Adrenal gland (tissue), 12 donors: Measurements from ENCODE around the gene APBA2. TPM values are rescaled to one million over a fixed set of nuclear protein-coding genes. Genes with fewer than 3 reads are reported as not detected.

ENCODE experiments used
- DNase-seq, 7 donors: peaks; one replicate each; pipeline ENCODE4 v3.0.0-alpha.2; 2019 to 2020
- H3K27ac ChIP-seq, 5 donors: fragments of 200-600 bp; sonication (generic) in 4 of 5; 1 replicate in 3 of 5; 2 replicates in 2 of 5; pipeline versions ENCODE4 v1.5.1 to v1.8.0; 2016 to 2020; ENCODE audit warnings: mild to moderate bottlenecking in 1 of 5
- H3K27me3 ChIP-seq: fragments of 200-600 bp; 2 replicates; pipeline ENCODE4 v1.8.0; 2021
- H3K36me3 ChIP-seq, 2 donors: fragments of 200-600 bp; replicated peaks in 1 of 2; 1 replicate in 1 of 2; 2 replicates in 1 of 2; pipeline versions ENCODE4 v1.5.1 to v1.8.0; 2018 to 2022
- H3K4me1 ChIP-seq, 2 donors: fragments of 200-600 bp; replicated peaks in 1 of 2; 1 replicate in 1 of 2; 2 replicates in 1 of 2; pipeline versions ENCODE4 v1.5.1 to v1.8.0; 2018 to 2021
- H3K4me3 ChIP-seq, 4 donors: fragments of 200-600 bp; sonication (generic) in 3 of 4; one replicate each; pipeline ENCODE4 v1.5.1; 2016 to 2018
- H3K9me3 ChIP-seq, 3 donors: fragments of 200-600 bp; sonication (generic) in 1 of 3; replicated peaks in 1 of 3; 1 replicate in 2 of 3; 2 replicates in 1 of 3; pipeline versions ENCODE4 v1.5.1 to v1.8.0; 2016 to 2021
- CTCF ChIP-seq, 6 experiments: fragments of 450-650 bp in 4 of 6; fragments of 200-600 bp in 2 of 6; sonication (generic) in 1 of 6; IDR thresholded peaks; 1 replicate in 5 of 6; 2 replicates in 1 of 6; pipeline versions ENCODE4 v1.5.1 to v1.8.0; 2016 to 2021; ENCODE audit warnings: antibody characterized with exemption in 6 of 6, mild to moderate bottlenecking in 2 of 6, moderate library complexity in 1 of 6
- POLR2A ChIP-seq, 2 donors: fragments of 450-650 bp; IDR thresholded peaks; one replicate each; pipeline ENCODE4 v1.6.1; 2017; ENCODE audit warnings: antibody characterized with exemption in 2 of 2, mild to moderate bottlenecking in 2 of 2, moderate library complexity in 1 of 2
- WGBS, 4 donors: extraction: QIAGEN DNeasy Blood & Tissue Kit in 2 of 4; methylation state at CpG; one replicate each; pipeline versions ENCODE4 v1.1.5 to v1.1.7; 2013 to 2017; 5-methylcytosine and 5-hydroxymethylcytosine counted together
- intact Hi-C, 2 donors: fragments of 100-400 bp; cut with DNase I; formaldehyde crosslinking; loops; one replicate each; pipeline versions ENCODE4 v1.14.1 to v1.15.0; 2022 to 2023
- polyA plus RNA-seq, 3 donors: library from polyadenylated mRNA; stranded (reverse); fragments of 200-250 nt in 2 of 3; fragments of 350-450 nt in 1 of 3; fragmentation: Illumina TruSeq in 1 of 3; extraction: RNeasy Lipid Tissue Mini Kit (QIAGEN cat#74804) in 1 of 3; gene quantifications; one replicate each; pipeline ENCODE4 v1.2.3, GENCODE V29; 2013 to 2014
- total RNA-seq, 9 donors: library from RNA; depleted of rRNA in 4 of 9; stranded (reverse); fragments of >200 nt in 4 of 9; fragments of 120-200 nt in 1 of 9; fragmentation: NEBNext Ultra II Directional in 1 of 9; extraction: Animal tissue kit (Norgen Biotek cat#: 25700) in 1 of 9; gene quantifications; one replicate each; pipeline versions ENCODE4 v1.1.0 to v1.2.4, GENCODE V29; 2013 to 2023
- donor health status: healthy with polysubstance abuse.
- donor health status: Bipolar disorder and iron deficiency.
- donor health status: DM: yes; HTN: yes; CAD: no.
- donor health status: DM: no; HTN: no; CAD: no.
- donor health status: DM: no; HTN: no; CAD: no.
- donor health status: DM: yes; HTN: yes; CAD: no.

The APBA2 gene
- total and polyA plus RNA-seq, 12 donors = 2.1 to 13.2 (median 4.7) TPM

GRCh38 chr15:29149738-29150075 lies 263.9 kb downstream of the APBA2 start:
- H3K4me1 ChIP-seq = no peaks in the 10 kb centered on the region
- H3K36me3 ChIP-seq = no peaks in the 10 kb centered on the region
- H3K27me3 ChIP-seq = no peaks in the 10 kb centered on the region
- H3K4me3 ChIP-seq = no peak overlapping the region
- intact Hi-C loops = no loop called here
- WGBS, 4 donors = 86 to 89% (median 87%) methylated on average over 9 to 18 of the region's 18 CpGs
- no peak overlapping the region for H3K27ac ChIP-seq
- DNase-seq = no peak
- no peaks in the 10 kb centered on the region for H3K9me3 ChIP-seq
- TF ChIP-seq POLR2A (IDR thresholded peaks at IDR 0.05) (no peak), CTCF (IDR thresholded peaks at IDR 0.05) (no peak)

- TF ChIP-seq POLR2A (IDR thresholded peaks at IDR 0.05) = no peak
- no peak for TF ChIP-seq CTCF (IDR thresholded peaks at IDR 0.05)
- no peak overlapping the region for H3K27ac ChIP-seq
- no peaks in the 10 kb centered on the region for H3K36me3 ChIP-seq
- WGBS, 4 donors = 63 to 67% (median 65%) methylated on average over 15 of the region's 15 CpGs
- intact Hi-C loops = no loop called here
- no peaks in the 10 kb centered on the region for H3K4me1 ChIP-seq
- no peak overlapping the region for H3K4me3 ChIP-seq
- DNase-seq = no peak
- H3K9me3 ChIP-seq = no peaks in the 10 kb centered on the region
- no peaks in the 10 kb centered on the region for H3K27me3 ChIP-seq
These were observed 265.0 kb downstream of the APBA2 start for GRCh38 chr15:29150515-29151483.

- WGBS, 4 donors = 87 to 94% (median 89%) methylated on average over 12 to 14 of the region's 14 CpGs
- Histone ChIP-seq H3K27me3 (no peaks in the 10 kb centered on the region), H3K9me3 (no peaks in the 10 kb centered on the region), H3K4me1 (no peaks in the 10 kb centered on the region), H3K4me3 (no peak overlapping the region), H3K36me3 (no peaks in the 10 kb centered on the region), H3K27ac (no peak overlapping the region)
- no peak for TF ChIP-seq CTCF (IDR thresholded peaks at IDR 0.05)
- TF ChIP-seq POLR2A (IDR thresholded peaks at IDR 0.05) = no peak
- intact Hi-C loops = no loop called here
- DNase-seq = no peak
These were observed 265.7 kb downstream of the APBA2 start for GRCh38 chr15:29151484-29151857.

GRCh38 chr15:29156521-29156920 lies 270.7 kb downstream of the APBA2 start:
- H3K4me3 ChIP-seq = no peak overlapping the region
- H3K9me3 ChIP-seq = no peaks in the 10 kb centered on the region
- H3K27ac ChIP-seq = no peak overlapping the region
- no peak for DNase-seq
- WGBS, 4 donors = 88 to 94% (median 91%) methylated on average over 14 of the region's 14 CpGs
- intact Hi-C loops = no loop called here
- no peaks in the 10 kb centered on the region for H3K27me3 ChIP-seq
- TF ChIP-seq POLR2A (IDR thresholded peaks at IDR 0.05) (no peak), CTCF (IDR thresholded peaks at IDR 0.05) (no peak)
- no peaks in the 10 kb centered on the region for H3K4me1 ChIP-seq
- no peaks in the 10 kb centered on the region for H3K36me3 ChIP-seq
